GM10248 (cell line): ENCODE data around the gene BRI3.

Experiments
- CTCF ChIA-PET: fragments of 300-600 bp; sonication (Branson Sonifier 250); formaldehyde crosslinking; extraction: SDS; loops from one replicate; lab custom pipeline; 2021; ENCODE audit warnings: antibody characterized with exemption; lab: Yijun Ruan, JAX
- POLR2A ChIA-PET: fragments of 350-650 bp; sonication (Branson Sonifier 250); formaldehyde crosslinking; extraction: SDS; loops from one replicate; lab custom pipeline; 2020; ENCODE audit warnings: antibody characterized with exemption; lab: Yijun Ruan, JAX
- DNase-seq: peaks from one replicate; pipeline ENCODE4 v3.0.0; 2012; ENCODE audit errors: extremely low spot score
- TF ChIP-seq, protein P1 (sequence below): IDR thresholded peaks from 2 replicates; pipeline ENCODE4 v1.5.1; 2012; ENCODE audit warnings: mild to moderate bottlenecking, low read depth; ENCODE audit errors: extremely low read depth, missing control alignments, control extremely low read depth

The BRI3 gene

GRCh38 chr7:98278936-98279335 lies 2.5 kb upstream of the BRI3 start:
- POLR2A ChIA-PET = no interaction called here
- TF ChIP-seq, protein P1, sequence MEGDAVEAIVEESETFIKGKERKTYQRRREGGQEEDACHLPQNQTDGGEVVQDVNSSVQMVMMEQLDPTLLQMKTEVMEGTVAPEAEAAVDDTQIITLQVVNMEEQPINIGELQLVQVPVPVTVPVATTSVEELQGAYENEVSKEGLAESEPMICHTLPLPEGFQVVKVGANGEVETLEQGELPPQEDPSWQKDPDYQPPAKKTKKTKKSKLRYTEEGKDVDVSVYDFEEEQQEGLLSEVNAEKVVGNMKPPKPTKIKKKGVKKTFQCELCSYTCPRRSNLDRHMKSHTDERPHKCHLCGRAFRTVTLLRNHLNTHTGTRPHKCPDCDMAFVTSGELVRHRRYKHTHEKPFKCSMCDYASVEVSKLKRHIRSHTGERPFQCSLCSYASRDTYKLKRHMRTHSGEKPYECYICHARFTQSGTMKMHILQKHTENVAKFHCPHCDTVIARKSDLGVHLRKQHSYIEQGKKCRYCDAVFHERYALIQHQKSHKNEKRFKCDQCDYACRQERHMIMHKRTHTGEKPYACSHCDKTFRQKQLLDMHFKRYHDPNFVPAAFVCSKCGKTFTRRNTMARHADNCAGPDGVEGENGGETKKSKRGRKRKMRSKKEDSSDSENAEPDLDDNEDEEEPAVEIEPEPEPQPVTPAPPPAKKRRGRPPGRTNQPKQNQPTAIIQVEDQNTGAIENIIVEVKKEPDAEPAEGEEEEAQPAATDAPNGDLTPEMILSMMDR = no peak
- CTCF ChIA-PET = interaction anchor here (1.1 kb wide), 1 partner anchor 10 kb away, joined by 3 read pairs; no protein-coding TSS in a partner anchor
- no peak for DNase-seq

- DNase-seq = no peak
- TF ChIP-seq, protein P1 = no peak
- ChIA-PET POLR2A (interaction anchor here (0.5 to 0.8 kb wide), 3 partner anchors 14 to 98 kb away, joined by 3 read pairs; no protein-coding TSS in a partner anchor), CTCF (interaction anchor here (0.9 kb wide), 1 partner anchor 22 kb away, joined by 3 read pairs; no protein-coding TSS in a partner anchor)
Observed at GRCh38 chr7:98280296-98280695, 1.2 kb upstream of the BRI3 start.

DNA sequence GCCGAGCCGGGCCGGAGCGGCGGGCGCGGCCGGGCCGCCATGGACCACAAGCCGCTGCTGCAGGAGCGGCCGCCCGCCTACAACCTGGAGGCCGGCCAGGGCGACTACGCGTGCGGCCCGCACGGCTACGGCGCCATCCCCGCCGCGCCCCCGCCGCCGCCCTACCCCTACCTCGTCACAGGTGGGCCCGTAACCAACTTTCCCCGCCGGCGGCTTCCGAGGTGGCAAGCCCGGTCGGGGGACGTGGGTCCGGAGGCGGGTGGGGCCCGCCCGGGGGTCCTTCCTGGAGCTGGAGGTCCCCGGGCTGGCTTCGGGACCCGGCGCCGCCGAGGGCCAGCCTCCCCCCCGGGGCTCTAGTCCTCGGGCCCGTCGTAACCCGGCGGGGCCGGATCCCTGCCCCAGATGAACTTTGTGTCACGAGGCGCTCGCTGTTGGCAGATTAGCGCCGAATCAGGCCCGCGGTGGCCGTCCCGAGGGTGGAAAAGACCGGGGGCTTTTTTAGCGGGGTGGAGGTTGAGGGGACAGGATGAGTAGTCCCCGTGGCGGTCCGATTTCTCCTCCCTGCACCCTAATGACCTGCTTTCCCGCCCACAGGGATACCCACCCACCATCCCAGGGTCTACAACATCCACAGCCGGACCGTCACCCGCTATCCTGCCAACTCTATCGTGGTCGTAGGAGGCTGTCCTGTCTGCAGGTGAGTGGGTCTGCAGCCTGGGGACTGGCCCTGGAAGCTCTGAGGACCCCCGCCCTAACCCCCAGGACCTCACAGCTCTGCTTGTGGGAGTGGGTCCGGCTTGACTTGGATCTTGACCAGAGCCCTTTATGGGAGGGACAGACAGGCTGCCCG lies 496 bp downstream of the BRI3 start:
- TF ChIP-seq, protein P1 = no peak
- CTCF ChIA-PET = interaction anchor here (2.1 kb wide), 1 partner anchor 12 kb away, joined by 8 read pairs; no protein-coding TSS in a partner anchor
- POLR2A ChIA-PET = interaction anchor here (0.6 kb wide), 1 partner anchor 11 kb away, joined by 6 read pairs; no protein-coding TSS in a partner anchor
- no peak for DNase-seq

- CTCF ChIA-PET = interaction anchor here (2.1 kb wide), 1 partner anchor 11 kb away, joined by 8 read pairs; no protein-coding TSS in a partner anchor
- DNase-seq = no peak
- TF ChIP-seq, protein P1 = no peak
- POLR2A ChIA-PET = interaction anchor here (0.6 kb wide), 1 partner anchor 12 kb away, joined by 6 read pairs; no protein-coding TSS in a partner anchor
Observed at GRCh38 chr7:98282703-98283102, 1.2 kb downstream of the BRI3 start.

DNA sequence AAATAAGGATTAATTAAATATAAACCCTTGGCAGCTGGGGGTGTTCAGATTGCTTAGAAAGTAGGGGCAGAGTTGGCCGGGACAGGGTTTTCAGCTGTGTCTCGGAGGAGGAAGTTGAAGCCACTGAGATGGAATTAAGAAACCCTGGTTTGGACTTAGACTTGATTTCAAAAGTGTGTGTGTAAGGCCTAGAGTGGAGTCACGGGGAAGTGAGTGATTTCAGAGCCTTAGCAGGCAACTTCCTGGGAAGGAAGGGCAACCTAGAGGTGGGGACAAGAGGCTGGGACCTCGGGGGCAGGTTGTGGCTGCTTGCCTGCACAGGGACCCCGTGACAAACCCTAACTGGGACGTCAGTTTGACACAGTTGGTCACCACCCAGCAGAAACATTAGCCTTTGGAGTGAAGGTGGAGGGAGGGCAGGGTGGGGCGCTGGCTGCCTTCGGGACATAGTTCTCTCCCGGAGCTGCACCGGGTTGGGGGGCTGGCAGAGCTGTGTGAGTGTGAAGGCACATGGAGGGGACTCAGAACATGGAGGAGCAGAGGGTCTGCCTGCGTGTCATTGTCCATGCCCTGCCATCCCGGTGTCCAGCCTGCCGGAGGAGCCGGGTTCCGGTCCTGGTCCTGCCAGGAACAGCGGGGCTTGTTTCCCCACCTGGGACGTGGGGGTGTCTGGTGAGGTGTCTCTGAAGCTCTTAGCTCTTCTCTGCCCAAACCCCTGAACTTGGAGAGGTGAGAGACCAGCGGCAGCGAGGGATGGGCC lies 1.8 kb downstream of the BRI3 start:
- TF ChIP-seq, protein P1 = no peak
- POLR2A ChIA-PET = no interaction called here
- CTCF ChIA-PET = interaction anchor here (2.1 kb wide), 1 partner anchor 11 kb away, joined by 8 read pairs; no protein-coding TSS in a partner anchor
- no peak for DNase-seq

DNA sequence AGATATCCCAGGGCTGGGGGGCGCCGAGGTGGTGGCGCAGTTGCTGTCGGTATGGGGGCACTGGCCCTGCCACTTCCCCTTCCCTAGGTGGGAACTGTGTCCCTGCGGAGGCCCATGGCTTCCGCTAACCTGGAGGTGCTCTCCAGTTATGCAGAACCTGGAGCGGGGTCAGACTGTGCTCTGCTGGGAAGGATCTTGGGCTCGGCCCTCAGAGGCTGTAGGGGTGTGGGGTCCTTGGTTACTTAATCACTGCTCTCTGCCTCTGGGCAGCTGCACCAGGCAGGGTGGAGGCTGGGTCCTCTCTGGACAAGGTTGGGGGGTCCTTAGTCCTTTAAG lies 2.4 kb downstream of the BRI3 start:
- POLR2A ChIA-PET = no interaction called here
- DNase-seq = no peak
- CTCF ChIA-PET = interaction anchor here (2.1 kb wide), 1 partner anchor 10 kb away, joined by 8 read pairs; no protein-coding TSS in a partner anchor
- TF ChIP-seq, protein P1 = no peak
